ENCODE results near the gene PIGM. TPM values are rescaled to one million over a fixed set of nuclear protein-coding genes. Genes with fewer than 3 reads are reported as not detected.

PIGM gene
- total RNA-seq, 1 donor from 2014 or later = 5.9 TPM

DNA sequence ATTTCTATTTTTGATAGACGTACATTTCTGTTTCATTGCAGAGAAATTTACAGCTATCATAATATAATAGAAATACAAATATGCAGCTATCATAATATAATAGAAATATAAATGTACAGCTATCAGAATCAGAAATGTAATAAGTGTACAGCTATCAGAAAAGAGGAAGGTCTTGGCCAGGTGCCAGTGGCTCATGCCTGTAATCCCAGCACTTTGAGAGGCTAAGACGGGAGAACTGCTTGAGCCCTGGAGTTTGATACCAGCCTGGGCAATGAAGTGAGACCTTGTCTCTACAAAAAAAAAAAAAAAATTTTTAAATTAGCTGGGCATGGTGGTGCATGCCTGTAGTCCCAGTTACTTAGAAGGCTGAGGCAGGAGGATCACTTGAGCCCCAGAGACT lies 37.9 kb downstream of the PIGM start:
- H3K4me1 Mint-ChIP-seq (ENCODE audit: low read depth, unreplicated experiment) = no peaks in the 10 kb centered on the region
- no peaks in the 10 kb centered on the region for H3K36me3 Mint-ChIP-seq (ENCODE audit: unreplicated experiment)
- no peak overlapping the region for H3K4me3 Mint-ChIP-seq (ENCODE audit: unreplicated experiment)
- TF ChIP-seq, protein P1, sequence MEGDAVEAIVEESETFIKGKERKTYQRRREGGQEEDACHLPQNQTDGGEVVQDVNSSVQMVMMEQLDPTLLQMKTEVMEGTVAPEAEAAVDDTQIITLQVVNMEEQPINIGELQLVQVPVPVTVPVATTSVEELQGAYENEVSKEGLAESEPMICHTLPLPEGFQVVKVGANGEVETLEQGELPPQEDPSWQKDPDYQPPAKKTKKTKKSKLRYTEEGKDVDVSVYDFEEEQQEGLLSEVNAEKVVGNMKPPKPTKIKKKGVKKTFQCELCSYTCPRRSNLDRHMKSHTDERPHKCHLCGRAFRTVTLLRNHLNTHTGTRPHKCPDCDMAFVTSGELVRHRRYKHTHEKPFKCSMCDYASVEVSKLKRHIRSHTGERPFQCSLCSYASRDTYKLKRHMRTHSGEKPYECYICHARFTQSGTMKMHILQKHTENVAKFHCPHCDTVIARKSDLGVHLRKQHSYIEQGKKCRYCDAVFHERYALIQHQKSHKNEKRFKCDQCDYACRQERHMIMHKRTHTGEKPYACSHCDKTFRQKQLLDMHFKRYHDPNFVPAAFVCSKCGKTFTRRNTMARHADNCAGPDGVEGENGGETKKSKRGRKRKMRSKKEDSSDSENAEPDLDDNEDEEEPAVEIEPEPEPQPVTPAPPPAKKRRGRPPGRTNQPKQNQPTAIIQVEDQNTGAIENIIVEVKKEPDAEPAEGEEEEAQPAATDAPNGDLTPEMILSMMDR (IDR thresholded peaks at IDR 0.05; ENCODE audit: partially characterized antibody, unreplicated experiment) = no peak
- H3K27ac Mint-ChIP-seq (ENCODE audit: unreplicated experiment) = no peak overlapping the region
- H3K27me3 Mint-ChIP-seq (ENCODE audit: unreplicated experiment) = no peaks in the 10 kb centered on the region
- DNase-seq = no peak
- no peaks in the 10 kb centered on the region for H3K9me3 Mint-ChIP-seq (ENCODE audit: unreplicated experiment)

- no peak overlapping the region for H3K27ac Mint-ChIP-seq (ENCODE audit: unreplicated experiment)
- H3K9me3 Mint-ChIP-seq (ENCODE audit: unreplicated experiment) = no peaks in the 10 kb centered on the region
Measured at GRCh38 chr1:159992161-159992560, 39.6 kb downstream of the PIGM start.

GRCh38 chr1:159991513-159991912 lies 40.3 kb downstream of the PIGM start:
- H3K27ac Mint-ChIP-seq (ENCODE audit: unreplicated experiment) = no peak overlapping the region
- TF ChIP-seq, protein P1 (IDR thresholded peaks at IDR 0.05; ENCODE audit: partially characterized antibody, unreplicated experiment) = no peak
- H3K27me3 Mint-ChIP-seq (ENCODE audit: unreplicated experiment) = no peaks in the 10 kb centered on the region
- H3K36me3 Mint-ChIP-seq (ENCODE audit: unreplicated experiment) = no peaks in the 10 kb centered on the region
- no peak overlapping the region for H3K4me3 Mint-ChIP-seq (ENCODE audit: unreplicated experiment)
- H3K4me1 Mint-ChIP-seq (ENCODE audit: low read depth, unreplicated experiment) = no peaks in the 10 kb centered on the region
- DNase-seq = no peak
- H3K9me3 Mint-ChIP-seq (ENCODE audit: unreplicated experiment) = no peaks in the 10 kb centered on the region

More at GRCh38 chr1:159992161-159992560, 39.6 kb downstream of the PIGM start:
- DNase-seq = no peak
- Mint-ChIP-seq H3K4me3 (ENCODE audit: unreplicated experiment) (no peak overlapping the region), H3K4me1 (ENCODE audit: low read depth, unreplicated experiment) (no peaks in the 10 kb centered on the region), H3K36me3 (ENCODE audit: unreplicated experiment) (no peaks in the 10 kb centered on the region), H3K27me3 (ENCODE audit: unreplicated experiment) (no peaks in the 10 kb centered on the region)
- TF ChIP-seq, protein P1 (IDR thresholded peaks at IDR 0.05; ENCODE audit: partially characterized antibody, unreplicated experiment) = no peak

- no peaks in the 10 kb centered on the region for H3K27me3 Mint-ChIP-seq (ENCODE audit: unreplicated experiment)
- H3K4me1 Mint-ChIP-seq (ENCODE audit: low read depth, unreplicated experiment) = no peaks in the 10 kb centered on the region
- H3K36me3 Mint-ChIP-seq (ENCODE audit: unreplicated experiment) = no peaks in the 10 kb centered on the region
- no peak overlapping the region for H3K4me3 Mint-ChIP-seq (ENCODE audit: unreplicated experiment)
- DNase-seq = no peak
- TF ChIP-seq, protein P1 (IDR thresholded peaks at IDR 0.05; ENCODE audit: partially characterized antibody, unreplicated experiment) = no peak
- H3K9me3 Mint-ChIP-seq (ENCODE audit: unreplicated experiment) = no peaks in the 10 kb centered on the region
- no peak overlapping the region for H3K27ac Mint-ChIP-seq (ENCODE audit: unreplicated experiment)
Measured at GRCh38 chr1:159990005-159990404, 41.8 kb downstream of the PIGM start.

- Mint-ChIP-seq H3K27me3 (ENCODE audit: unreplicated experiment) (no peaks in the 10 kb centered on the region), H3K9me3 (ENCODE audit: unreplicated experiment) (no peaks in the 10 kb centered on the region), H3K4me1 (ENCODE audit: low read depth, unreplicated experiment) (no peaks in the 10 kb centered on the region), H3K4me3 (ENCODE audit: unreplicated experiment) (no peak overlapping the region), H3K36me3 (ENCODE audit: unreplicated experiment) (no peaks in the 10 kb centered on the region), H3K27ac (ENCODE audit: unreplicated experiment) (no peak overlapping the region)
- TF ChIP-seq, protein P1 (IDR thresholded peaks at IDR 0.05; ENCODE audit: partially characterized antibody, unreplicated experiment) = no peak
- no peak for DNase-seq
Measured at GRCh38 chr1:159989581-159989980, 42.2 kb downstream of the PIGM start.

All from glutamatergic neuron (in vitro differentiated cells).